Body of pancreas (tissue), 4 donors: ENCODE results near the gene SCIMP.

Experiments
- POLR2A ChIP-seq, 3 donors: fragments of 450-650 bp; IDR thresholded peaks; one replicate each; pipeline ENCODE4 v1.6.1; 2016; ENCODE audit warnings: antibody characterized with exemption in 3 of 3, mild to moderate bottlenecking in 2 of 3
- TF ChIP-seq, protein P1 (sequence below), 7 experiments: fragments of 450-650 bp in 4 of 7; fragments of 200-600 bp in 3 of 7; sonication (generic) in 3 of 7; IDR thresholded peaks; one replicate each; pipeline ENCODE4 v1.5.1; 2016 to 2019; ENCODE audit warnings: antibody characterized with exemption in 7 of 7

DNA sequence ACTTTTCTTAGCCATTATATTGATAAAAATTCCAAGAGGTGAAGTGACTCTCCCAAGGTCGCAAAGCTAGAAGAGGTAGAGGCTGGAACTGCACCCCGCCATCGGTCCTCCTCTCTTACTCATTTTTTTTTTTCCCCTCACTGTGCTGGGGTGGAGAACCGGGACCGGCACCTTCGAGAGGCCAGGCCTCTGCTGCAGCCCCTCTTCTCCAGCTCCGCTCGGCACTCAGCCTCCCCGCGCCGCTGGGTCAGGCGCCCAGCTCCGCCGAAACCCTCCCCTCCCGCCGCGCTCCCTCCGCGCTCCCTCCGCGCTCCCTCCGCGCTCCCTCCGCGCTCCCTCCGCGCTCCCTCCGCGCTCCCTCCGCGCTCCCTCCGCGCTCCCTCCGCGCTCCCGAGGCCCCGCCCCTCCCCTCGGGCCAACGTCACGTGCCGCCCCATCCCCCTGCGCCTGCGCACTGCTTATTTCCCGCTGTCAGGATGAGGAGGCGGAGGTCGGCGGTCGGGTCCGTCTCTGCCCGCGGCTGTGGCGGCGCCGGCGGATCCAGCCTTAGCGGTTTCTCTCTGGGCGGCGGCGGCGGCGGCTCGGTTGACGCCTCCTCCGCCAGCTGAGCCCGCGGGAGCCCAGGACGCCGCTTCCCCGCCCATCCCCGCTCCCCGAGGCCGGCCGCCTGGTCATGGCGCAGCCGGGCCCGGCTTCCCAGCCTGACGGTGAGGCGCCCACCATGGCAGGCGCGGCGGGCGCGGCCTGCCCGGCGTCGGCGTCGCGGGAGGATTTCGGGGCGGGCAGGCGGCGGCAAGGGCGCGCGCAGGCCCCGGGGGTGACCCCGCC lies 47.4 kb upstream of the SCIMP start, which contains the start of gene RABEP1:
- TF ChIP-seq, protein P1, sequence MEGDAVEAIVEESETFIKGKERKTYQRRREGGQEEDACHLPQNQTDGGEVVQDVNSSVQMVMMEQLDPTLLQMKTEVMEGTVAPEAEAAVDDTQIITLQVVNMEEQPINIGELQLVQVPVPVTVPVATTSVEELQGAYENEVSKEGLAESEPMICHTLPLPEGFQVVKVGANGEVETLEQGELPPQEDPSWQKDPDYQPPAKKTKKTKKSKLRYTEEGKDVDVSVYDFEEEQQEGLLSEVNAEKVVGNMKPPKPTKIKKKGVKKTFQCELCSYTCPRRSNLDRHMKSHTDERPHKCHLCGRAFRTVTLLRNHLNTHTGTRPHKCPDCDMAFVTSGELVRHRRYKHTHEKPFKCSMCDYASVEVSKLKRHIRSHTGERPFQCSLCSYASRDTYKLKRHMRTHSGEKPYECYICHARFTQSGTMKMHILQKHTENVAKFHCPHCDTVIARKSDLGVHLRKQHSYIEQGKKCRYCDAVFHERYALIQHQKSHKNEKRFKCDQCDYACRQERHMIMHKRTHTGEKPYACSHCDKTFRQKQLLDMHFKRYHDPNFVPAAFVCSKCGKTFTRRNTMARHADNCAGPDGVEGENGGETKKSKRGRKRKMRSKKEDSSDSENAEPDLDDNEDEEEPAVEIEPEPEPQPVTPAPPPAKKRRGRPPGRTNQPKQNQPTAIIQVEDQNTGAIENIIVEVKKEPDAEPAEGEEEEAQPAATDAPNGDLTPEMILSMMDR (IDR thresholded peaks at IDR 0.05) = peak in 4 of 7 experiments; percentile 24 to 61 (median 36)
- peak; percentile 65 to 78 (median 69) for TF ChIP-seq POLR2A (IDR thresholded peaks at IDR 0.05)
